Hepatocyte (in vitro differentiated cells): ENCODE measurements around the gene AGTPBP1.

Experiments
- EZH2 ChIP-seq: fragments of 200-600 bp; sonication (generic); IDR thresholded peaks from 2 replicates; pipeline ENCODE4 v1.6.1; 2016; ENCODE audit warnings: antibody characterized with exemption, mild to moderate bottlenecking, borderline replicate concordance
- EZH2phosphoT487 ChIP-seq: fragments of 200-600 bp; sonication (generic); IDR thresholded peaks from one replicate; pipeline ENCODE4 v1.6.1; 2018; ENCODE audit warnings: antibody characterized with exemption, mild to moderate bottlenecking, low read depth, moderate library complexity; ENCODE audit not compliant: unreplicated experiment, severe bottlenecking
- TF ChIP-seq, protein P1 (sequence below): fragments of 200-600 bp; sonication (generic); IDR thresholded peaks from 2 replicates; pipeline ENCODE4 v1.5.1; 2016; ENCODE audit warnings: antibody characterized with exemption, mild to moderate bottlenecking; ENCODE audit not compliant: poor library complexity

GRCh38 chr9:85630676-85631075 is 111.1 kb downstream of the AGTPBP1 start:
- TF ChIP-seq, protein P1, sequence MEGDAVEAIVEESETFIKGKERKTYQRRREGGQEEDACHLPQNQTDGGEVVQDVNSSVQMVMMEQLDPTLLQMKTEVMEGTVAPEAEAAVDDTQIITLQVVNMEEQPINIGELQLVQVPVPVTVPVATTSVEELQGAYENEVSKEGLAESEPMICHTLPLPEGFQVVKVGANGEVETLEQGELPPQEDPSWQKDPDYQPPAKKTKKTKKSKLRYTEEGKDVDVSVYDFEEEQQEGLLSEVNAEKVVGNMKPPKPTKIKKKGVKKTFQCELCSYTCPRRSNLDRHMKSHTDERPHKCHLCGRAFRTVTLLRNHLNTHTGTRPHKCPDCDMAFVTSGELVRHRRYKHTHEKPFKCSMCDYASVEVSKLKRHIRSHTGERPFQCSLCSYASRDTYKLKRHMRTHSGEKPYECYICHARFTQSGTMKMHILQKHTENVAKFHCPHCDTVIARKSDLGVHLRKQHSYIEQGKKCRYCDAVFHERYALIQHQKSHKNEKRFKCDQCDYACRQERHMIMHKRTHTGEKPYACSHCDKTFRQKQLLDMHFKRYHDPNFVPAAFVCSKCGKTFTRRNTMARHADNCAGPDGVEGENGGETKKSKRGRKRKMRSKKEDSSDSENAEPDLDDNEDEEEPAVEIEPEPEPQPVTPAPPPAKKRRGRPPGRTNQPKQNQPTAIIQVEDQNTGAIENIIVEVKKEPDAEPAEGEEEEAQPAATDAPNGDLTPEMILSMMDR, result no peak
- TF ChIP-seq EZH2phosphoT487 (no peak), EZH2 (no peak)
